HG03342 (cell line): Measurements from ENCODE around the gene PRPSAP2.
A peak's percentile ranks its signal among the peaks of the same experiment; 100 is the strongest.
"Not testable (repeated sequence)": the region's sequence is repeated elsewhere in the genome, so short reads cannot be mapped to it uniquely, and the experiment has no call there.

Experiments used
- ATAC-seq: cut with Tn5 transposase; IDR thresholded peaks from one replicate; pipeline ENCODE4 v1.9.1; 2021; ENCODE audit warnings: mild to moderate bottlenecking, moderate library complexity; ENCODE audit not compliant: unreplicated experiment

Gene PRPSAP2

GRCh38 chr17:18857864-18858566, at the start of gene PRPSAP2:
TSS of gene PRPSAP2 (plus strand) at chr17:18858131. CDS start at chr17:18865834, 7,703 bp downstream.
- ATAC-seq = peak; percentile 55

GRCh38 chr17:18815924-18816323, 42.0 kb upstream of the PRPSAP2 start:
- not testable (repeated sequence) for ATAC-seq

- peak; percentile 51 for ATAC-seq
Observed at GRCh38 chr17:18816489-18817371, 41.2 kb upstream of the PRPSAP2 start.

- ATAC-seq = not testable (repeated sequence)
Observed at GRCh38 chr17:18821430-18821829, 36.5 kb upstream of the PRPSAP2 start.

GRCh38 chr17:18827613-18828012, 30.3 kb upstream of the PRPSAP2 start:
- ATAC-seq = not testable (repeated sequence)

- ATAC-seq = no peak
Observed at GRCh38 chr17:18848501-18848900, 9.4 kb upstream of the PRPSAP2 start.

GRCh38 chr17:18850679-18851078, 7.3 kb upstream of the PRPSAP2 start:
- no peak for ATAC-seq

GRCh38 chr17:18851201-18851600, 6.7 kb upstream of the PRPSAP2 start:
- no peak for ATAC-seq

- ATAC-seq = no peak
Observed at GRCh38 chr17:18854956-18855355, 3.0 kb upstream of the PRPSAP2 start.

- peak; percentile 75 for ATAC-seq
Observed at GRCh38 chr17:18855831-18856569, 1.9 kb upstream of the PRPSAP2 start.

- ATAC-seq = no peak
Observed at GRCh38 chr17:18856570-18856915, 1.4 kb upstream of the PRPSAP2 start.

- ATAC-seq = no peak
Observed at GRCh38 chr17:18858567-18859245, 775 bp downstream of the PRPSAP2 start.

GRCh38 chr17:18859256-18859655, 1.3 kb downstream of the PRPSAP2 start:
- no peak for ATAC-seq

GRCh38 chr17:18860161-18860972, 2.4 kb downstream of the PRPSAP2 start:
- peak; percentile 33 for ATAC-seq

- ATAC-seq = no peak
Observed at GRCh38 chr17:18862011-18862410, 4.1 kb downstream of the PRPSAP2 start.

- ATAC-seq = not testable (repeated sequence)
Observed at GRCh38 chr17:18864996-18865395, 7.1 kb downstream of the PRPSAP2 start.

GRCh38 chr17:18866866-18867813, 9.2 kb downstream of the PRPSAP2 start:
- no peak for ATAC-seq

- no peak for ATAC-seq
Observed at GRCh38 chr17:18877104-18877645, 19.2 kb downstream of the PRPSAP2 start.
